8988T (cell line): ENCODE measurements around the gene CDK11A.
"Not testable (repeated sequence)": the region's sequence is repeated elsewhere in the genome, so short reads cannot be mapped to it uniquely, and the experiment has no call there.

Experiments used
- DNase-seq: peaks from one replicate; pipeline ENCODE4 v3.0.0; 2011

The CDK11A gene

GRCh38 chr1:1683104-1683905 lies 40.9 kb downstream of the CDK11A start:
- no peak for DNase-seq

GRCh38 chr1:1680912-1681273 lies 43.3 kb downstream of the CDK11A start:
- no peak for DNase-seq

- DNase-seq, result no peak
Measured at GRCh38 chr1:1680031-1680911, 43.9 kb downstream of the CDK11A start.

- DNase-seq, result peak; percentile 49
Measured at GRCh38 chr1:1678581-1679380, 45.4 kb downstream of the CDK11A start.

GRCh38 chr1:1677718-1678580 lies 46.2 kb downstream of the CDK11A start:
- DNase-seq, result no peak

GRCh38 chr1:1676087-1676486 lies 48.1 kb downstream of the CDK11A start:
- DNase-seq, result not testable (repeated sequence)

- DNase-seq, result not testable (repeated sequence)
Measured at GRCh38 chr1:1675218-1675617, 48.9 kb downstream of the CDK11A start.

GRCh38 chr1:1674806-1675205 lies 49.4 kb downstream of the CDK11A start:
- DNase-seq, result not testable (repeated sequence)

GRCh38 chr1:1672181-1672965 lies 51.8 kb downstream of the CDK11A start:
- DNase-seq, result no peak

GRCh38 chr1:1671365-1672119 lies 52.6 kb downstream of the CDK11A start:
- DNase-seq, result no peak

GRCh38 chr1:1670866-1671265 lies 53.3 kb downstream of the CDK11A start:
- DNase-seq, result no peak

- DNase-seq, result no peak
Measured at GRCh38 chr1:1669468-1670440, 54.4 kb downstream of the CDK11A start.

- DNase-seq, result no peak
Measured at GRCh38 chr1:1666526-1666925, 57.6 kb downstream of the CDK11A start.

GRCh38 chr1:1665815-1666251 lies 58.3 kb downstream of the CDK11A start:
- DNase-seq, result no peak

- no peak for DNase-seq
Measured at GRCh38 chr1:1664941-1665814, 59.0 kb downstream of the CDK11A start.

GRCh38 chr1:1664318-1664717 lies 59.8 kb downstream of the CDK11A start:
- not testable (repeated sequence) for DNase-seq

- not testable (repeated sequence) for DNase-seq
Measured at GRCh38 chr1:1662830-1663560, 61.2 kb downstream of the CDK11A start.
